H1 (cell line): ENCODE results near the gene ZNF69. TPM values are rescaled to one million over a fixed set of nuclear protein-coding genes. Genes with fewer than 3 reads are reported as not detected.

ENCODE experiments used
- CTCF ChIA-PET: fragments of 300-600 bp; sonication (Branson Sonifier 250); formaldehyde crosslinking; loops from one replicate; lab custom pipeline; 2021; ENCODE audit not compliant: partially characterized antibody; lab: Charles Lee
- POLR2A ChIA-PET: fragments of 300-600 bp; sonication (Branson Sonifier 250); formaldehyde crosslinking; loops from one replicate; lab custom pipeline; 2021; ENCODE audit warnings: inconsistent platforms; ENCODE audit not compliant: partially characterized antibody; lab: Charles Lee
- DNase-seq, 2 experiments: peaks; one replicate each; pipeline versions ENCODE4 v3.0.0 to v3.0.0-alpha.2; 2010 to 2022; ENCODE audit warnings: low spot score in 2 of 2, low read depth in 1 of 2, mixed read lengths in 1 of 2
- FAIRE-seq: peaks from 2 replicates; lab custom pipeline; 2011; peaks lifted over from hg19 to GRCh38; lab: Jason Lieb, UNC
- H2AFZ ChIP-seq: 2 replicates; pipeline ENCODE4 v1.8.1; 2012; ENCODE audit warnings: low read length, inconsistent platforms
- H2AK5ac ChIP-seq: 2 replicates; pipeline ENCODE4 v1.6.1; 2013; ENCODE audit warnings: low read depth, low read length
- H2BK120ac ChIP-seq: replicated peaks from 2 replicates; pipeline ENCODE3; 2013; ENCODE audit warnings: low read depth, low read length, inconsistent platforms
- H2BK12ac ChIP-seq: 2 replicates; pipeline ENCODE4 v1.6.1; 2013; ENCODE audit warnings: low read depth, low read length
- H2BK15ac ChIP-seq: 2 replicates; pipeline ENCODE4 v1.6.1; 2013; ENCODE audit warnings: low read length
- H2BK20ac ChIP-seq: 2 replicates; pipeline ENCODE4 v1.6.1; 2013; ENCODE audit warnings: low read length
- H2BK5ac ChIP-seq: 2 replicates; pipeline ENCODE4 v1.6.1; 2013; ENCODE audit warnings: low read depth, low read length
- H3K14ac ChIP-seq: 2 replicates; pipeline ENCODE4 v1.6.1; 2013; ENCODE audit warnings: inconsistent platforms; ENCODE audit not compliant: insufficient read length
- H3K18ac ChIP-seq: 2 replicates; pipeline ENCODE4 v1.6.1; 2013; ENCODE audit warnings: low read length; ENCODE audit errors: extremely low read depth
- H3K23ac ChIP-seq: 2 replicates; pipeline ENCODE4 v1.6.1; 2013; ENCODE audit warnings: inconsistent platforms; ENCODE audit not compliant: insufficient read length
- H3K23me2 ChIP-seq: 2 replicates; pipeline ENCODE4 v1.6.1; 2013; ENCODE audit warnings: low read depth, low read length
- H3K27ac ChIP-seq: 2 replicates; pipeline ENCODE4 v1.6.1; 2011; ENCODE audit warnings: low read depth, low read length, inconsistent platforms
- H3K27me3 ChIP-seq, 4 experiments: replicated peaks in 1 of 4; 1 replicate in 1 of 4; 2 replicates in 3 of 4; pipeline versions ENCODE4 v1.6.1 to v1.8.1; 2011 to 2013; ENCODE audit warnings: low read length in 3 of 4, mild to moderate bottlenecking in 3 of 4, inconsistent platforms in 2 of 4, mixed read lengths in 2 of 4, moderate library complexity in 1 of 4; ENCODE audit not compliant: control insufficient read depth in 3 of 4, insufficient read depth in 3 of 4; ENCODE audit errors: extremely low read depth in 1 of 4
- H3K36me3 ChIP-seq, 4 experiments: 2 replicates each; pipeline versions ENCODE4 v1.6.1 to v1.8.1; 2011 to 2013; ENCODE audit warnings: mild to moderate bottlenecking in 4 of 4, low read length in 3 of 4, moderate library complexity in 2 of 4, control low read depth in 1 of 4, inconsistent platforms in 1 of 4; ENCODE audit not compliant: insufficient read depth in 4 of 4, control insufficient read depth in 2 of 4
- H3K4ac ChIP-seq: replicated peaks from 2 replicates; pipeline ENCODE3; 2013; ENCODE audit warnings: low read length, low read depth, mixed read lengths, inconsistent platforms; ENCODE audit not compliant: insufficient read length
- H3K4me1 ChIP-seq, 4 experiments: replicated peaks in 1 of 4; 1 replicate in 1 of 4; 2 replicates in 3 of 4; pipeline versions ENCODE4 v1.6.1 to v1.8.1; 2011 to 2013; ENCODE audit warnings: low read length in 3 of 4, inconsistent platforms in 2 of 4, mixed read lengths in 1 of 4; ENCODE audit not compliant: insufficient read depth in 4 of 4, control insufficient read depth in 3 of 4
- H3K4me2 ChIP-seq, 2 experiments: 2 replicates each; pipeline versions ENCODE4 v1.6.1 to v1.8.1; 2011 to 2013; ENCODE audit warnings: low read depth in 2 of 2, low read length in 2 of 2, control low read depth in 1 of 2, inconsistent platforms in 1 of 2, mild to moderate bottlenecking in 1 of 2; ENCODE audit not compliant: insufficient read depth in 1 of 2
- H3K4me3 ChIP-seq, 4 experiments: fragments of 200-600, 300-600 bp in 1 of 4; sonication (generic), shearing (Covaris generic), sonication (Bioruptor Twin) in 1 of 4; 2 replicates each; pipeline versions ENCODE4 v1.5.1 to v1.8.1; 2011 to 2016; ENCODE audit warnings: low read length in 4 of 4, low read depth in 3 of 4, control low read depth in 2 of 4, inconsistent platforms in 2 of 4, mild to moderate bottlenecking in 2 of 4, mixed read lengths in 1 of 4, moderate library complexity in 1 of 4; ENCODE audit not compliant: insufficient read depth in 2 of 4; ENCODE audit errors: extremely low read depth in 1 of 4
- H3K56ac ChIP-seq: replicated peaks from 2 replicates; pipeline ENCODE3; 2013; ENCODE audit warnings: low read depth, mild to moderate bottlenecking, mixed read lengths, low read length, inconsistent platforms; ENCODE audit not compliant: insufficient read length
- H3K79me1 ChIP-seq: 2 replicates; pipeline ENCODE4 v1.6.1; 2013; ENCODE audit warnings: low read depth, low read length, control low read depth
- H3K79me2 ChIP-seq, 2 experiments: 2 replicates each; pipeline versions ENCODE4 v1.6.1 to v1.8.1; 2012 to 2013; ENCODE audit warnings: low read length in 2 of 2, mild to moderate bottlenecking in 2 of 2, inconsistent platforms in 1 of 2; ENCODE audit not compliant: insufficient read depth in 2 of 2, control insufficient read depth in 1 of 2
- H3K9ac ChIP-seq, 4 experiments: replicated peaks in 1 of 4; 1 replicate in 1 of 4; 2 replicates in 3 of 4; pipeline versions ENCODE4 v1.6.1 to v1.8.1; 2011 to 2013; ENCODE audit warnings: low read depth in 3 of 4, low read length in 3 of 4, control low read depth in 2 of 4, mild to moderate bottlenecking in 2 of 4, moderate library complexity in 2 of 4, inconsistent platforms in 1 of 4; ENCODE audit errors: extremely low read depth in 1 of 4
- H3K9me3 ChIP-seq, 2 experiments: 2 replicates each; pipeline versions ENCODE4 v1.6.1 to v1.8.1; 2012 to 2013; ENCODE audit warnings: mild to moderate bottlenecking in 2 of 2, moderate library complexity in 2 of 2, control low read depth in 1 of 2, inconsistent platforms in 1 of 2, low read depth in 1 of 2, low read length in 1 of 2, mixed read lengths in 1 of 2; ENCODE audit not compliant: insufficient read depth in 2 of 2
- H4K20me1 ChIP-seq, 2 experiments: replicated peaks in 1 of 2; 2 replicates each; pipeline versions ENCODE3 to v1.8.1; 2011 to 2013; ENCODE audit warnings: inconsistent platforms in 2 of 2, low read length in 2 of 2, mild to moderate bottlenecking in 1 of 2; ENCODE audit not compliant: insufficient read depth in 2 of 2, control insufficient read depth in 1 of 2
- H4K5ac ChIP-seq: 2 replicates; pipeline ENCODE4 v1.6.1; 2013; ENCODE audit warnings: low read length, low read depth, mixed read lengths, inconsistent platforms; ENCODE audit not compliant: insufficient read length
- H4K8ac ChIP-seq: 2 replicates; pipeline ENCODE4 v1.8.0; 2013; ENCODE audit warnings: mild to moderate bottlenecking, moderate library complexity, low read length, inconsistent platforms; ENCODE audit not compliant: insufficient read depth; ENCODE audit errors: extremely low read depth
- H4K91ac ChIP-seq: replicated peaks from 2 replicates; pipeline ENCODE3; 2013; ENCODE audit warnings: low read length, mixed read lengths, inconsistent platforms; ENCODE audit not compliant: insufficient read length
- BCL11A ChIP-seq, 2 experiments: IDR thresholded peaks; one replicate each; pipeline ENCODE4 v1.6.1; 2011; ENCODE audit warnings: low read depth in 2 of 2, low read length in 2 of 2, mild to moderate bottlenecking in 2 of 2
- CBX5 ChIP-seq: fragments of 300-800, 300-1000 bp; sonication (generic); IDR thresholded peaks from 2 replicates; pipeline ENCODE4 v1.7.1; 2016; ENCODE audit warnings: antibody characterized with exemption, low read length, low read depth
- CHD2 ChIP-seq: IDR thresholded peaks from 2 replicates; pipeline ENCODE4 v1.6.1; 2012; ENCODE audit warnings: low read length, improper control_type of control experiment
- CREB1 ChIP-seq: IDR thresholded peaks from 2 replicates; pipeline ENCODE4 v1.6.1; 2012; ENCODE audit warnings: inconsistent platforms
- POU5F1 ChIP-seq: IDR thresholded peaks from 2 replicates; pipeline ENCODE4 v1.6.1; 2011; ENCODE audit warnings: low read depth, mild to moderate bottlenecking, low read length, moderate library complexity
- RBBP5 ChIP-seq: IDR thresholded peaks from 2 replicates; pipeline ENCODE4 v1.7.1; 2012; ENCODE audit warnings: low read depth, mild to moderate bottlenecking, inconsistent platforms, low read length, moderate library complexity, borderline replicate concordance
- RNF2 ChIP-seq: fragments of 200-900, 300-1000 bp; sonication (generic); IDR thresholded peaks from 2 replicates; pipeline ENCODE4 v1.7.1; 2016; ENCODE audit warnings: borderline replicate concordance, low read depth, mild to moderate bottlenecking, antibody characterized with exemption, low read length; ENCODE audit not compliant: poor library complexity, severe bottlenecking; ENCODE audit errors: missing control alignments
- SIN3A ChIP-seq, 2 experiments: IDR thresholded peaks in 1 of 2; conservative IDR thresholded peaks in 1 of 2; 2 replicates each; pipeline ENCODE4 v1.6.1; 2011 to 2012; ENCODE audit warnings: low read length in 2 of 2, improper control_type of control experiment in 1 of 2, low read depth in 1 of 2, mild to moderate bottlenecking in 1 of 2
- SP1 ChIP-seq: IDR thresholded peaks from 2 replicates; pipeline ENCODE4 v1.6.1; 2011; ENCODE audit warnings: low read depth, low read length
- SP2 ChIP-seq: IDR thresholded peaks from 2 replicates; pipeline ENCODE4 v1.6.1; 2012; ENCODE audit warnings: mild to moderate bottlenecking, low read length, inconsistent platforms
- TAF1 ChIP-seq: IDR thresholded peaks from 2 replicates; pipeline ENCODE4 v1.6.1; 2011; ENCODE audit warnings: mild to moderate bottlenecking, low read depth, low read length
- TAF7 ChIP-seq: optimal IDR thresholded peaks from 2 replicates; pipeline ENCODE3; 2011; ENCODE audit warnings: low read depth, mild to moderate bottlenecking, inconsistent platforms, low read length, moderate library complexity, borderline replicate concordance
- WGBS, 2 experiments: shearing (Covaris generic) in 1 of 2; methylation state at CpG; one replicate each; pipeline versions ENCODE4 v1.1.6 to v1.1.7; 2013 to 2015; ENCODE audit warnings: low lambda C conversion rate in 2 of 2, mixed read lengths in 2 of 2, inconsistent platforms in 1 of 2, low coverage in 1 of 2, missing lambda C conversion rate in 1 of 2; ENCODE audit not compliant: insufficient replicate concordance in 2 of 2, insufficient coverage in 1 of 2, insufficient read length in 1 of 2; ENCODE audit errors: extremely low coverage in 1 of 2, missing lambda C conversion rate in 1 of 2; 5-methylcytosine and 5-hydroxymethylcytosine counted together
- polyA plus RNA-seq, 7 experiments: library from polyadenylated mRNA; depleted of rRNA in 3 of 7; stranded (reverse) in 5 of 7; unstranded in 2 of 7; fragments of >200 nt in 5 of 7; fragments of 200-250 nt in 2 of 7; gene quantifications; 1 replicate in 5 of 7; 2 replicates in 1 of 7; 4 replicates in 1 of 7; pipeline versions ENCODE4 v1.2.1 to v1.2.3, GENCODE V29; 2011 to 2013; ENCODE audit warnings: missing spikeins in 2 of 7, mixed read lengths in 2 of 7
- total RNA-seq: library from RNA; stranded (reverse); fragmentation: NEBNext Ultra II Directional; extraction: Animal tissue kit (Norgen Biotek cat#: 25700); gene quantifications from 2 replicates; pipeline ENCODE4 v1.2.1, GENCODE V29; 2021

The ZNF69 gene
- total and polyA plus RNA-seq, 2 of the 8 experiments (the other 6 are each of a cell fraction or from before 2014, with no cell fraction given), result 5.6 to 22.8 TPM

DNA sequence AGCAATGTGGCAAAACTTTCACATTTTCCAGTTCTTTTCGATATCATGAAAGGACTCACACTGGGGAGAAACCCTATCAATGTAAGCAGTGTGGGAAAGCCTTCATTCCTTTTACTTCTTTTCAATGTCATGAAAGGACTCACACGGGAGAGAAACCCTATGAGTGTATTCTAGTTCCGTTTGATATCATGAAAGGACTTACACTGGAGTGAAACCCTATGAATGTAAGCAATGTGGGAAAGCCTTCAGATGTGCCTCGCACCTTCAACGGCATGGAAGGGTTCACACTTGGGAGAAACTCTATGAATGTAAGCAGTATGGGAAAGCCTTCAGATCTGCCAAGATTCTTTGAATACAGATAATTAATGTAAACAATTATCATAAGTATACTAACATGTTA is 62.7 kb downstream of the ZNF69 start:
- Histone ChIP-seq H3K36me3 (peaks cover 10 to 66% (median 32%) of the 10 kb centered on the region in 4 experiments; a peak in 7 of 8 replicates), H3K18ac (no peak overlapping the region), H2BK12ac (no peak overlapping the region), H3K27me3 (no peaks in the 10 kb centered on the region), H3K4me2 (no peak overlapping the region), H2BK15ac (no peak overlapping the region), H3K23me2 (no peaks in the 10 kb centered on the region), H3K4me1 (no peaks in the 10 kb centered on the region), H3K79me2 (no peaks in the 10 kb centered on the region; a peak in 1 of 4 replicates), H3K4me3 (peak overlapping the region in 1 of 4 experiments; percentile 45; a peak in 3 of 8 replicates), H4K8ac (no peak overlapping the region), H3K23ac (no peak overlapping the region), H2AFZ (no peak overlapping the region), H2BK20ac (no peak overlapping the region), H4K20me1 (no peaks in the 10 kb centered on the region), H2BK120ac (no peak overlapping the region), H4K5ac (no peak overlapping the region), H3K56ac (no peak overlapping the region), H3K79me1 (no peaks in the 10 kb centered on the region; the same call in 1 of the 2 replicates), H4K91ac (no peak overlapping the region), H2AK5ac (no peak overlapping the region), H3K4ac (no peak overlapping the region), H3K14ac (no peak overlapping the region), H3K9me3 (peaks cover 76 to 92% of the 10 kb centered on the region in 2 experiments), H2BK5ac (no peak overlapping the region), H3K9ac (no peak overlapping the region), H3K27ac (no peak overlapping the region)
- ChIA-PET POLR2A (no interaction called here), CTCF (interaction anchor here (0.8 kb wide), 1 partner anchor 14 kb away, joined by 4 read pairs; no protein-coding TSS in a partner anchor)
- FAIRE-seq, result no peak
- 85% methylated on average over 5 of the region's 5 CpGs; no CpG with 5 or more reads in 1 of the 2 experiments for WGBS, 2 experiments
- no peak for DNase-seq
- TF ChIP-seq TAF1, result no peak
- no peak for TF ChIP-seq SP1
- TF ChIP-seq RNF2, result no peak
- no peak for TF ChIP-seq POU5F1
- no peak for TF ChIP-seq CHD2
- TF ChIP-seq SP2, result no peak
- TF ChIP-seq BCL11A (IDR thresholded peaks at IDR 0.05; ENCODE audit: low read depth in 2 of 2, low read length in 2 of 2), result no peak
- TF ChIP-seq RBBP5, result no peak
- no peak for TF ChIP-seq CBX5
- TF ChIP-seq TAF7, result no peak
- TF ChIP-seq CREB1, result no peak
- TF ChIP-seq SIN3A (conservative IDR thresholded peaks at IDR 0.05 in 1 of 2, IDR thresholded peaks at IDR 0.05 in 1 of 2; ENCODE audit: low read depth in 1 of 2, low read length in 2 of 2), result no peak
